Body of pancreas (tissue), 4 donors: Measurements from ENCODE around the gene IQSEC1. TPM values are rescaled to one million over a fixed set of nuclear protein-coding genes. Genes with fewer than 3 reads are reported as not detected.

ENCODE experiments used
- ATAC-seq: fragments of 150-250 bp; one replicate; pipeline ENCODE4 v1.9.1; 2016
- DNase-seq, 4 donors: peaks; one replicate each; pipeline ENCODE4 v3.0.0-alpha.2; 2019
- H3K27ac ChIP-seq, 4 donors: fragments of 200-600 bp; sonication (generic); 1 replicate in 3 of 4; 2 replicates in 1 of 4; pipeline versions ENCODE4 v1.5.1 to v1.6.1; 2016 to 2019; ENCODE audit warnings: mild to moderate bottlenecking in 1 of 4, mixed read lengths in 1 of 4, moderate library complexity in 1 of 4
- H3K27me3 ChIP-seq, 2 donors: fragments of 200-600 bp; sonication (generic); one replicate each; pipeline ENCODE4 v1.6.0; 2016; ENCODE audit warnings: mild to moderate bottlenecking in 1 of 2
- H3K36me3 ChIP-seq, 2 donors: fragments of 200-600 bp; sonication (generic); replicated peaks in 1 of 2; 2 replicates each; pipeline ENCODE4 v1.5.1; 2016; ENCODE audit warnings: low read depth in 2 of 2; ENCODE audit not compliant: insufficient read depth in 1 of 2
- H3K4me1 ChIP-seq: fragments of 200-600 bp; sonication (generic); one replicate; pipeline ENCODE4 v1.6.0; 2016
- H3K4me3 ChIP-seq, 2 donors: fragments of 200-600 bp; sonication (generic); 1 replicate in 1 of 2; 2 replicates in 1 of 2; pipeline ENCODE4 v1.5.1; 2016 to 2019
- H3K9me3 ChIP-seq, 3 donors: fragments of 200-600 bp; sonication (generic); 1 replicate in 2 of 3; 2 replicates in 1 of 3; pipeline ENCODE4 v1.5.1; 2016
- POLR2A ChIP-seq, 3 donors: fragments of 450-650 bp; IDR thresholded peaks; one replicate each; pipeline ENCODE4 v1.6.1; 2016; ENCODE audit warnings: antibody characterized with exemption in 3 of 3, mild to moderate bottlenecking in 2 of 3
- WGBS, 2 donors: methylation state at CpG; one replicate each; pipeline ENCODE4 v1.1.5; 2017; 5-methylcytosine and 5-hydroxymethylcytosine counted together
- intact Hi-C: fragments of 100-400 bp; cut with DNase I; formaldehyde crosslinking; loops from one replicate; pipeline ENCODE4 v1.15.1; 2023
- total RNA-seq, 2 donors: library from RNA; depleted of rRNA; stranded (reverse); fragments of >200 nt; gene quantifications; one replicate each; pipeline ENCODE4 v1.1.0, GENCODE V29; 2016
- TF ChIP-seq, protein P1 (sequence below), 7 experiments: fragments of 450-650 bp in 4 of 7; fragments of 200-600 bp in 3 of 7; sonication (generic) in 3 of 7; IDR thresholded peaks; one replicate each; pipeline ENCODE4 v1.5.1; 2016 to 2019; ENCODE audit warnings: antibody characterized with exemption in 7 of 7

Gene IQSEC1
- total RNA-seq, 2 donors from 2014 or later, result 29.6 to 42.2 TPM

DNA sequence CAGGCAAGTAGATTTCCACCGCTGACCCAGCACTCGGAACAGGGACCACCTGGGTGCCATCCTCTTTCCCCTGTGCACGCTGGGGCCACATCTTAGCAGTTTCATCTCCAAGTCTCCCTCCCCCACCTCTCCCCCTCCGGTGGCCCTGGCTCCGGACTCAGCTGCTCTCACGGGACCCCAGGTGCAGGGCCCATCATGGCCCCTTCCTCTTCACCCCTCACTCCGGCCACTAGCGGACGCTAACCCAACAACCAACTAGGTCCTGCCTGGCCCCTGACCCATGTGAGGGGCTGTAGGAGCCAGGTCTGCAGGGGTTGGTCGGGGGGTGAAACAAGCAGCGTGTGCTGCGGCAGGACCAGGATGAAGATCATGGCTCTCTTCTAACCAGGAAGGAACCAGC is 31.3 kb upstream of the IQSEC1 start:
- Histone ChIP-seq H3K27me3 (no peaks in the 10 kb centered on the region), H3K4me1 (no peaks in the 10 kb centered on the region), H3K36me3 (no peaks in the 10 kb centered on the region), H3K9me3 (no peaks in the 10 kb centered on the region), H3K27ac (no peak overlapping the region), H3K4me3 (no peak overlapping the region)
- WGBS, 2 donors, result 86 to 94% methylated on average over 12 of the region's 12 CpGs
- no peak for TF ChIP-seq POLR2A (IDR thresholded peaks at IDR 0.05)
- TF ChIP-seq, protein P1, sequence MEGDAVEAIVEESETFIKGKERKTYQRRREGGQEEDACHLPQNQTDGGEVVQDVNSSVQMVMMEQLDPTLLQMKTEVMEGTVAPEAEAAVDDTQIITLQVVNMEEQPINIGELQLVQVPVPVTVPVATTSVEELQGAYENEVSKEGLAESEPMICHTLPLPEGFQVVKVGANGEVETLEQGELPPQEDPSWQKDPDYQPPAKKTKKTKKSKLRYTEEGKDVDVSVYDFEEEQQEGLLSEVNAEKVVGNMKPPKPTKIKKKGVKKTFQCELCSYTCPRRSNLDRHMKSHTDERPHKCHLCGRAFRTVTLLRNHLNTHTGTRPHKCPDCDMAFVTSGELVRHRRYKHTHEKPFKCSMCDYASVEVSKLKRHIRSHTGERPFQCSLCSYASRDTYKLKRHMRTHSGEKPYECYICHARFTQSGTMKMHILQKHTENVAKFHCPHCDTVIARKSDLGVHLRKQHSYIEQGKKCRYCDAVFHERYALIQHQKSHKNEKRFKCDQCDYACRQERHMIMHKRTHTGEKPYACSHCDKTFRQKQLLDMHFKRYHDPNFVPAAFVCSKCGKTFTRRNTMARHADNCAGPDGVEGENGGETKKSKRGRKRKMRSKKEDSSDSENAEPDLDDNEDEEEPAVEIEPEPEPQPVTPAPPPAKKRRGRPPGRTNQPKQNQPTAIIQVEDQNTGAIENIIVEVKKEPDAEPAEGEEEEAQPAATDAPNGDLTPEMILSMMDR (IDR thresholded peaks at IDR 0.05), result no peak
- peak in 1 of 4 donors; percentile 4 for DNase-seq
- ATAC-seq, result no peak
- intact Hi-C loops, result no loop called here

DNA sequence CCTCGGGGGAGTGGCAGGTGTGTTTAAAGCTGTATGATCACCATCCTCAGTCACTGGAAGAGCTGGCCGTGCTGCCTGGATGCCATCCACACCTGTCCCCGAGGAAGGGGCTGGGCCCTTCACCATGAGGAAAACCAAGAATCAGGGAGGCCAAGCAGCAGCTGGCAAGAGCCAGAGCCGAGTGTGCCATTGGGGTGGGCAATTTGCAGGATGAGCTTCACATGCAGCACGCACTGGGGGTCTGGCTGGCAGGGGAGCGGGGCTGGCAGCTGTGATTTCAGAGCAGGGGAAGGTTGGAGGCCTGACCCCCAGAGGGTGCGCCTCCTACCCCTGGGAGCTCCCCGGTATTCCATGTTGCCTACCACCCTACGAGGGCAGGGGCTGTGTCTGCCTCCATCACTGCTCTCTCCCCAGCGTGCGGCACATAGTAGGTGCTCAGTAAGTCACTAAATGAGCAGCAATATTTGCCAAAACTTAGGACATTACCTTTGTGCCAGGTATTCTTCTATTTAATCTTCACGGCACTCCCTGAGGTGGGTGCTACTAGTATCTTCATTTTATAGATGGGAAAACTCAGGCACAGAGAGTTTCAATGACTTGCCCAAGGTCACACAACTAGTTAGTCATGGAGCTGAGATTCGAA is 30.3 kb upstream of the IQSEC1 start:
- Histone ChIP-seq H3K27ac (no peak overlapping the region), H3K27me3 (no peaks in the 10 kb centered on the region), H3K4me1 (no peaks in the 10 kb centered on the region), H3K36me3 (no peaks in the 10 kb centered on the region), H3K9me3 (no peaks in the 10 kb centered on the region), H3K4me3 (no peak overlapping the region)
- TF ChIP-seq, protein P1 (IDR thresholded peaks at IDR 0.05), result no peak
- no peak for TF ChIP-seq POLR2A (IDR thresholded peaks at IDR 0.05)
- no peak for DNase-seq
- no peak for ATAC-seq
- 85 to 89% methylated on average over 10 to 13 of the region's 13 CpGs for WGBS, 2 donors
- intact Hi-C loops, result no loop called here

- H3K36me3 ChIP-seq, result no peaks in the 10 kb centered on the region
- DNase-seq, result no peak
- no peak overlapping the region for H3K27ac ChIP-seq
- no peaks in the 10 kb centered on the region for H3K4me1 ChIP-seq
- no peak for ATAC-seq
- intact Hi-C loops, result no loop called here
- H3K27me3 ChIP-seq, result no peaks in the 10 kb centered on the region
- no peak for TF ChIP-seq POLR2A (IDR thresholded peaks at IDR 0.05)
- TF ChIP-seq, protein P1 (IDR thresholded peaks at IDR 0.05), result no peak
- no peaks in the 10 kb centered on the region for H3K9me3 ChIP-seq
- H3K4me3 ChIP-seq, result no peak overlapping the region
- 80 to 86% methylated on average over 17 to 21 of the region's 21 CpGs for WGBS, 2 donors
Observed at GRCh38 chr3:13102386-13103345, 29.4 kb upstream of the IQSEC1 start.

DNA sequence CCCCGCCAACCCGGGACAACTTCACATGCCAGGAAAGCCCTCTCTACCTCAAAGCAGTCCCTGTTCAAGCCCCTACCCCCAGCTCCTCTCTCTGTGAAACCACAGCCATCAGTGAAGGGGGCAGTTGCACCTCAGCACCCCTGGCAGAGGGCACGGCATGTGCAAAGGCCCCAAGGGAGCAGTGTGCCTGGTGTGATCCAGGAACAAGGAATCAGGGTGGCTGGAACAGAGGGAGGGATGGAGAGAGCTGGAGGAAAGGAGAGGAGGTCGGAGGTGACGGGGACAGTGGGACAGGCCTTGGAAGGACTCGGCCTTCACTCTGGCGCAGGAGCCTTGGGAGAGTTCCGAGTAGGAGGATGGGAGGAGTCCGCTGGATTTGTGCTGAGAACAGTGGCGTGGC is 26.5 kb upstream of the IQSEC1 start:
- H3K4me3 ChIP-seq, result no peak overlapping the region
- H3K27me3 ChIP-seq, result no peaks in the 10 kb centered on the region
- no peaks in the 10 kb centered on the region for H3K9me3 ChIP-seq
- ATAC-seq (no peak), DNase-seq (no peak)
- H3K27ac ChIP-seq, result no peak overlapping the region
- TF ChIP-seq POLR2A (IDR thresholded peaks at IDR 0.05), result no peak
- TF ChIP-seq, protein P1 (IDR thresholded peaks at IDR 0.05), result no peak
- H3K36me3 ChIP-seq, result no peaks in the 10 kb centered on the region
- intact Hi-C loops, result loop anchor here (10.0 kb wide), 1 partner anchor 185 kb away; no protein-coding TSS in a partner anchor
- WGBS, 2 donors, result 88 to 90% methylated on average over 9 to 10 of the region's 10 CpGs
- H3K4me1 ChIP-seq, result no peaks in the 10 kb centered on the region
